Left cardiac atrium (tissue), 4 donors: ENCODE measurements around the gene SLC17A8. TPM values are rescaled to one million over a fixed set of nuclear protein-coding genes. Genes with fewer than 3 reads are reported as not detected.

Experiments
- ATAC-seq, 2 donors: fragments of 200-7000 bp; cut with Tn5 transposase; one replicate each; pipeline ENCODE4 v1.9.1; 2020; ENCODE audit warnings: mild to moderate bottlenecking in 2 of 2, moderate library complexity in 2 of 2
- DNase-seq: peaks from one replicate; pipeline ENCODE4 v3.0.0-alpha.2; 2020
- intact Hi-C, 2 donors: fragments of 100-400 bp; cut with DNase I; formaldehyde crosslinking; loops; one replicate each; pipeline versions ENCODE4 v1.14.1 to v1.15.1; 2022 to 2023
- total RNA-seq, 2 donors: library from RNA; stranded (reverse); fragmentation: NEBNext Ultra II Directional; extraction: Animal tissue kit (Norgen Biotek cat#: 25700); gene quantifications; one replicate each; pipeline ENCODE4 v1.2.1, GENCODE V29; 2021
- donor health status: DM: no; HTN: yes; CAD: no.
- donor health status: DM: no; HTN: yes; CAD: no; lungs with severe emphysema.
- donor health status: DM: yes; HTN: yes; CAD: no.
- donor health status: Dilated cardiomyopathy.

The SLC17A8 gene
- total RNA-seq, 2 donors from 2014 or later: not detected

GRCh38 chr12:100460702-100461101 is 103.8 kb downstream of the SLC17A8 start:
- DNase-seq (no peak), ATAC-seq (no peak)
- intact Hi-C loops: no loop called here

DNA sequence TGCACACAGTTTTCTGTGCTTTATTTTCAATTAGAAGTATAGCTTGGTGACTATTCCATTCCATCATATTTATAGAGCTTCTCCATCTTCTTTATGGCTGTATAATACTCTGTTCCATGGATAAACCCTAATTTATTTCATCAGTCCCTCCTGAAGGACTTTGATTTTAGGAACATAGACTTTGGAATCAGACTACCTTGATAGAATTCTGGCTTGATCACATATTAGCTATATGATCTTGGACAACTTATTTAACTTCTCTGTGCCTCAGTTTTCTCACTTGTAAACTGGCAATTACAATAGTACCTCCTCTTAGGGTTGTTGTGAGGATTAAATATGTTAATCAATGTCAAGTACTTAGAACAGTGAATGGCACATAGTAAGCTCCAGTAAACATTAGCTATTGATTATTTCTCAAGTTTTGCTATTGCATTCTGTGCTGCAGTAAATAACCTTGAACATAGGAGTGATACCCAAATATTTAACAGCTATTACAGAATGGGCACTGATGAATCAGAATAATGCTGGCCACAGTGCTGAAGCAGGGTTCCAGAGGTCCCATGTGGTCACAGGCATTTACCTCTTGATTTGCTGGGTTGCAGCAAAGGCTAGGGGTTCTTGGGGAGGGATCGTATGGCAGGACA is 104.6 kb downstream of the SLC17A8 start:
- no peak for ATAC-seq
- DNase-seq: no peak
- intact Hi-C loops: no loop called here

- DNase-seq (no peak), ATAC-seq (no peak)
- intact Hi-C loops: no loop called here
Observed at GRCh38 chr12:100463661-100464060, 106.8 kb downstream of the SLC17A8 start.

DNA sequence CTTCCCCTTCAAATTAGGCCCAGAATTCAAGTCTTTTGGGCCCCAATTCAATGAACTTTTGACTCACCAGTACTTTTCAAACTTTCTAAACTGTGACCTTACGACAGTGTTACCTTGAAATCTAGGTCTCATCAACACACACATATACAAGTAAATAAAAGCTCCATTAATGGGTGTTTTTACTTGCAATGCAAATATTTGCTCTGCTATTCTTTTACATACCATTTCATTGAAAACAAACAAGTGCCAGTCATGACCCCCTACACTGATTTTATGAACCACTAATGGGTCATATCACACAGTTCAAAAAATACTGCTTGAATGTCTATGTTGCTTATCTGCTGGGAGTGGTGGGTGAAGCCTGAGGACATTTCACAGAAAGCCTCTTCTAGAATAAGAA is 107.7 kb downstream of the SLC17A8 start:
- intact Hi-C loops: no loop called here
- ATAC-seq: no peak
- DNase-seq: no peak

- no peak for ATAC-seq
- DNase-seq: no peak
- intact Hi-C loops: no loop called here
Observed at GRCh38 chr12:100468126-100468525, 111.3 kb downstream of the SLC17A8 start.

Other genes starting within 250 kb of the SLC17A8 start
- gene BLTP3B, start 214.2 kb upstream of the SLC17A8 start, total RNA-seq: 10 to 100 TPM; 13.5 to 19.4 TPM
- gene ACTR6, start 156.3 kb upstream of the SLC17A8 start, total RNA-seq: 10 to 100 TPM; 19.7 to 24.3 TPM
- gene DEPDC4, start 90.0 kb upstream of the SLC17A8 start, total RNA-seq: under 1 TPM; 0.53 to 0.55 TPM
- gene SCYL2, start 89.9 kb upstream of the SLC17A8 start, total RNA-seq: 10 to 100 TPM; 25.4 to 30.3 TPM
- gene NR1H4, start 116.8 kb downstream of the SLC17A8 start, total RNA-seq: not detected
- 1 to 10 TPM; 4.0 to 5.5 TPM for gene GAS2L3, start 216.6 kb downstream of the SLC17A8 start, total RNA-seq